Endothelial cell of coronary artery (primary cell): Measurements from ENCODE around the gene DAZL. TPM values are rescaled to one million over a fixed set of nuclear protein-coding genes. Genes with fewer than 3 reads are reported as not detected.

Source experiments
- total RNA-seq: library from RNA; depleted of rRNA; stranded (reverse); fragments of >200 nt; gene quantifications from 2 replicates; pipeline ENCODE4 v1.2.3, GENCODE V29; 2014

DAZL gene
- total RNA-seq, result not detected in 2 replicates

GRCh38 chr3:16604887-16605602, at the start of gene DAZL:
DAZL (minus strand) TSS chr3:16605423; CDS start chr3:16605205, 218 bp downstream.

Other genes with a start within 250 kb of the DAZL start
- 18.8 and 45.0 TPM in 2 replicates for gene RFTN1, start 91.7 kb downstream of the DAZL start, total RNA-seq